ENCODE data around the gene IRF6.

The IRF6 gene

DNA sequence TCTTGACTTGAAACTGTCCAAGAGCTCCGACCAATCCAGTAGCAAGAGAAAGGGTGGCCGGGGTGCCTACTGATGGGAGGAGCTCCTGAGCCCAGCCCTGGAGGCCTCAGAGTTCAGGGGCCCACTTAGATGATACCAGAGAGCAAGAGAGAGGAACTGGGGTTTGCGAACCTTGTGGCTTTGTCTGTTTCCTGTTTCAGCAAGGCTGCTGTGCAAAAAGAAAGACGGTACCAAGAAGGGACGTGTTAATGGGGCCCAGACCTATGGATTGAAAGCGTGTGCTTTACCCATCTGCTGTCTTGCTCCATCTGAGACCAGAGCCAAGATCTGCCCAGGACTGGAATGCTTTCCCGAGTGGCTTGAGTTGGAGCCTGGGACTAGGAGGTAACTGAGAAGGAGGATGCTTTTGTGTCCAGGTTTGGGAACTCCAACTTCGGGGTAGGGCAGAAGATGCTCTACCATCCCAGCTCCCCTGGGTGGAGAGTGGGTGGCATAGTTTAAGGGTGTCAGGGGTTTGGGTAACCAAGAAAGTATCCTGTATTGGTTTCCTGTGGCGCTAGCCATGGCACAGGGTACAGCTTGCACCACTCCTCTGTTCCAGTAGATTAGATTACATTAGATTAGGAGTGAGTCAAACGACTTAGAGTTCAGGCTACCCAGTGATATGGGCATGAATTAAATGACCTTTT lies 49.9 kb downstream of the IRF6 start, which contains the start of gene TRAF3IP3:
TSS of gene TRAF3IP3 (plus strand) at position 128 of the 689 bp plus-strand sequence. CDS start 3,987 bp downstream, outside the sequence.
- DNase-seq = no peak

DNA sequence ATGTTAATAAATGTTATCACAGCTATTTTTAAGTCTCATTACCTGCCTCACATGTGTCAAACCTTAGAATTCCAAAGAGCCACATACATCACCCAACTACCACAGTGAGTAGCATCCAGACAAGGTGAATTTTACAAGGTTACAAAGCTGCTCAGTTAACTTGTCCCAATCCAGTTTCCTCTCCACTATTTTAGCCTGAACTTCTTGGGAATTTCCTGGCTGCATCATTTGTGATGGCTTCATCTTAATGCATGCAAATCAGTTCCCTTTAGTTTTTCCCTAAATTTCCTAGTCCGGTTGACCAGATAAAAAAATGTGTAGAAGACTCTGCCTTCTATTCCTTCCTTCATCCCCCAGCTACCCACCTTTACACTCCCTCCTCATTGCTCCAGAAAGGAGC lies 50.7 kb downstream of the IRF6 start:
- no peak for DNase-seq

- DNase-seq = no peak
These were observed 53.1 kb downstream of the IRF6 start for GRCh38 chr1:209752890-209753289.

GRCh38 chr1:209751627-209752231 lies 54.2 kb downstream of the IRF6 start:
- no peak for DNase-seq

- no peak for DNase-seq
These were observed 56.1 kb downstream of the IRF6 start for GRCh38 chr1:209749670-209750323.

DNA sequence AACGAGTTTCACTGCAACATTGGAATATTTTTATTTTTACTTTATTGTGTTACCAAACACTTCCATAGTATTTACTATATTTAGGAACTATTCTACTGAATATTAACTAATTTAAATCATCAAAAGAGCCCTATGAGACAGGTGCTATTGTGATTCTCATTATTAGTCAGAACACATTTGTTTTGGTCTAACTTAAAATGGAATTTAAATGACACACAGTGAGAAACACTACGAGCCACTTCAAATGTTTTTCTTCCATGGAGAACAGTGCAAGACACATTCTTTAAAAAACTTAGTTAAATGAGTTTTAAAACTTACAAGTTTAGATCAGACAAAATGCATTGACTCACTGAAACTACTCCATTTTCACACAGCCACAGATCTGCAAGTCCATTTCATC lies 56.7 kb downstream of the IRF6 start:
- no peak for DNase-seq

- DNase-seq = no peak
These were observed 57.3 kb downstream of the IRF6 start for GRCh38 chr1:209748620-209749019.

DNA sequence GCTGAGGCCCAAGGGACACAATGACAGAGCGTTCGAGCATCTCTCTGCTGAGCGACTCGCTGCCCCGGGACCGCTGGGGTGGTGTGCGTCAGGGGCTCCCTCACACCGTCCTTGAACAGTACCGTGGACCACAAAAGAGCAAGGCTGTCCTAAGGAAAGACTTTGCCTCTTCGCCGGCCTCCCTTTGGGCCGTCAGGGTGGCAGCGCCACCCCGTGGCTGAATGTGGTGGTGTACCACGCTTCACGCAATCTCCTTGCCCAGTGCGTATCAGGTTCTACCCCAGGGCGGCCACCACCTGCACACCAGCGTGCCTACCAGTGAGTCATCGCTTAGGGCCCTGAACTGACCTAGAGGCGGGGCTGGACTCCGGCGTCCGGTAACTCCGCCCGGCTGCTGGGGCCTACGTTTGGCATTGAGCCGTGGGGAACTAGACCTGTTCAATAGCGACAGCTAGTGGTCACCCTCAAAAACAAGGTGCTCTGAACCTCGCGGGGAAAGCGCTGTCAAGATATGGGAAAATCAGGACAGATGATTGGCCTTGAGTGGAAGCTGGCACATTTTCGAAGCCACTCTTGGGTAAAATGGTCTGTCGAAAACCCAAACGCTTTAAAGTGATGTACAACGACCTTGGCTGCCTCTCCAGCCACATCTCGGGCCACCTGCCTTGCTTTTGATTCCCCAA lies 58.2 kb downstream of the IRF6 start:
- no peak for DNase-seq

GRCh38 chr1:209746451-209747165 lies 59.3 kb downstream of the IRF6 start:
- no peak for DNase-seq

GRCh38 chr1:209743145-209743482 lies 62.8 kb downstream of the IRF6 start:
- DNase-seq = peak; percentile 50

DNA sequence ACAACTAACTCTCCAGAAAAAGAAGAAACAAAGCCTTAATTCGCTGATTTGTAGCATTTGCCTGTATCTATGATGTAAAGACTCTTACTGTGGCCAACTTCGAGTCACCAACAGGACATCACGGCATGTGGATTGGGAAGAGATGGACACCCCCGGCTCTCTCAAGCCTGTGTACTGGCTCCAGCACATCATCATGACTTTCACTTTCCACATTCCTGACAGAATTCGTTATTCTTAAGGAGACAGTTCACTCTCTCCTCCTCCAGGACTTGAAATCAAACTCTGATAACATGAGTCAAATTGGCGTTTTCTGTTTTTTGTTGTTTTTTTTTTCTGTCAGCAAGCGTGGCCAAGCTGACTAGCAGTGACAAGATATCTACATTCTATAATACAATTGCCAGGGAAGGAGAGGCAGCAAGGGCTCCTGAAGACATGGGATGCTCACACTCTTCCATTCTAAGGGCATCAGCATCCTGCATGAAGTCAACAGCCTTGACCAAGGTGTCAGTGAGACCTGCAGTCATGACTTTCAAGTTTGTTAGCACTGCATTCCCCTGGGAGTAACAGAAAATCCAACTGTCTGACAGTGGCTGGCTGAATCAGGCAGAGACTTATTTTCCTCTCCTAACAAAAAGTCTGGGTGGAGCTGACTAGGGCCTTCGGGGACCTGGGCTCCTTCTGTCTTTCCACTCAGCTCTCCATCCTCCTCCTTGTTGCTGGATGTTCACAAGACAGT lies 63.4 kb downstream of the IRF6 start:
- DNase-seq = no peak

DNA sequence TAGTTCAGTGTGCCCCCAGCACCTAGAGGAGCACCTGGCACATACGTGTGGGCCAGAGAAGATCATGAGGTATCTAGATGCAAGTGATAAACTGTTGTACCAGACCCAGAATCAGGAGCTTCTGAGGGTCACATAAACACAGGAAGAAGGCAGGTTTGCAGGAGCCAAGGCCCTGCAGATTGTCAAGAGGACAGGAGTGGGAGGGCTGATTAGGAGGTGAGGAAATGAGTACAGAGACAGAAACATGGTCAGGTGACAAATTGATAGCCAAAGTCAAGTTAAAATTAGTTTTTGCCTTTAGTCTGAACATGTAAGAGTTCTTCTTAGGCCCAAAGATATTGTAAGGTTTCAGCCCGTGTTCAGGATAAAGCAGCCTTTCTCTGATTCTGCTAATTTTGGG lies 64.1 kb downstream of the IRF6 start:
- DNase-seq = no peak

DNA sequence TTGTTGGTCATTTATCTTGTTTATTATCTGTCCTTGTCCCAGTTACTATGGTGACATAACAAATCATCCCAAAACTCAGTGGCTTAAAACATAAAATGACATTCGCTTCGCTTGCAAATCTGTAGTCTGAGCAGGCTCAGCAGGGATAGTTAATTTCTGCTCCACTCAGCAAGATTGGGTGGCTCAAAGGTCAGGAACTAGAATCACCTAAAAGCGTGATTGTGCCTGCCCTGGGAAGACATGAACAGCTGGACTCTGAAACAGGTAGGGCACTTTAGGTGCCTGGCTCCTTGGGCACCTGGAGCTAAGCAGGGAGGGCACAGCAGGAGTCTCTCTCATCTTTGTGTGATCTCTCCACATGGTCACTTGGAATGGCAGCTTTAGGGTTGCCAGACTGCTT lies 64.7 kb downstream of the IRF6 start:
- no peak for DNase-seq

DNA sequence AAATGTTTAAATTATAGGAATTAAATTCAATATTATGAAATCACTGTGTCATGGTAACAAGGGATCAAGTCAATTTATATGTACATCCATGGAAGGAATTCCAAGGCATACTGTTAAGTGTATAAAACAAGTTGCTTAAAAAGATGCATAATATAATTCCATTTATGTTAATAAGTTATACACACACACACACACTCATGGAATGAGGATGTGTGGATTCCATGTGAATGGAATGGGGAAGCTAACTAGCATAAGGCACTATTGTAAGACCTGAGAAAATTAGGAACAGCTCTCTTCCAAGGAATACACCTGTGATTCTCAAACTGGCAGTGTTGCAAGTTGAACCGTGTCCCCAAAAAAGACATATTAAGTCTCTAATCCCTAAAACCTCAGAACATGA lies 67.7 kb downstream of the IRF6 start:
- no peak for DNase-seq

DNA sequence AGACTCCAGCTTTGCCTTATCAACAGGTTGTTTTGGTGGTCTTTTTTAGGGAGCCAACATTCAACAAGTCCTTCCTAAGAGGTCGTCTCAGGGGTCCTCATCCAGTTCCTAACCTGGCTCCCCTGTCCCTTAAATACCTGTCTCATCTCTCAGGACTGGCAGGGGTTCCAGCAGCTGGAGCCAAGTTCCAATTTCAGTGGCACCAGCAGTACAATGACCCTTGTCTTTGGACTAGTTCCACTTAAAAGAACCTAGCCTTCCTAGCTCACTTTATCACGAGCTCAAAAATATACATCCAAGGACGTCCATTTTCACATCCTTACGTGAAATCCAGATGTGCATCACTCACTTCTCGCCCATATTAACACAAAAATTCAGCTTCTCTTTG lies 68.8 kb downstream of the IRF6 start:
- no peak for DNase-seq

GRCh38 chr1:209736490-209737117 lies 69.3 kb downstream of the IRF6 start:
- DNase-seq = no peak

Measured in COR-L47 (cell line).